Activated CD8-positive, alpha-beta memory T cell treated with anti-CD3 and anti-CD28 coated beads, Interleukin-2, amount 50 U/mL, for 1 hour (primary cell): Measurements from ENCODE around the gene MECP2.
"Not testable (repeated sequence)": the region's sequence is repeated elsewhere in the genome, so short reads cannot be mapped to it uniquely, and the experiment has no call there.

Experiments used
- DNase-seq: peaks from one replicate; pipeline ENCODE4 v3.0.0-alpha.2; 2020; ENCODE audit errors: extremely low read depth

MECP2 gene

DNA sequence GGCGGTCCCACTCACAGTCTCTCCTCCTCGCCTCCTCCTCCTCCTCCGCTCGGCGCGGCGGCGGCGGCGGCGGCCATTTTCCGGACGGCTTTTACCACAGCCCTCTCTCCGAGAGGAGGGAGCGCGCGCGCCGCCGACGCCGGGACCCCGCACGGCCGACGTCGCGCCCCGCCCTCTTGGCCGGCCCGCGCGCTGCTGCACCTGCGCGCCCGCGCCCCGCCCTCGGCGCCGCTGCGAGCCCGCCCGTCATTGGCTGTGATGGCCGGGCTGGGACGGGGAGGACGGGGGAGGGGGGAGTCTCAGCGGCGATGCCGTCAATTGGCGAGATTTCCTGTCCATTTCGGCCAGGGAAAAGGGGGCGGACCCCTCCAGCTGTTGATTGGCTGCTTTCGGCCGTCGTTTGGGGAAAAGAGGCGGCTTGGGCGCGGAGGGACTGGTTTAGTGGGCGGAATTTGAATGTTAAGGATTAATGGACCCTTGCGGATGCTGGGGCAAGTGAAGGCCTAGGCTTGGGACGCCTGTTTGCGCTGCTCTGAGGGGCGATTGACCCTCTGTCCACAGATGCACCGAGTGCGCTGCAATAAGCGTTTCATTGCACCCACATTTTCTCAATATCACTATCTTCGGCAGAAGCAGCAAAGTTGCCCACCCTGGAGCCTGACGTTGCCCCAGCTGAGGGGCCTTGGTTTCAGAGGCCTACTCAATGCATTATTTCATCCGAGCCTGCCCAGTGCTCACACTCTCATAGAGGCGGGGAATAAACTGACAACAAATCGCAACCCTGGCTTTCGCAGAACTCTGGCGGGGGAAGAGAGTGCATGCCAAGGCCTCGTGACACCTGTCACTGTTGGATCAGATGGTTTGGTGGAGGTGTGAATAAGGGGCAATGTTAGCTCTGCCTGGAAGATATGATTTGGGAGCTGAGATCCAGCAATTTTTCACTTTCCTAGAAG, at the start of gene MECP2:
MECP2 (minus strand) TSS at position 129 of the 953 bp plus-strand sequence.
- DNase-seq = peak; percentile 64

GRCh38 chrX:154144010-154144409, 46.5 kb upstream of the MECP2 start, which contains the start of gene OPN1LW:
Gene OPN1LW (plus strand): TSS chrX:154144243. CDS start chrX:154144284, 41 bp downstream.
- not testable (repeated sequence) for DNase-seq

DNA sequence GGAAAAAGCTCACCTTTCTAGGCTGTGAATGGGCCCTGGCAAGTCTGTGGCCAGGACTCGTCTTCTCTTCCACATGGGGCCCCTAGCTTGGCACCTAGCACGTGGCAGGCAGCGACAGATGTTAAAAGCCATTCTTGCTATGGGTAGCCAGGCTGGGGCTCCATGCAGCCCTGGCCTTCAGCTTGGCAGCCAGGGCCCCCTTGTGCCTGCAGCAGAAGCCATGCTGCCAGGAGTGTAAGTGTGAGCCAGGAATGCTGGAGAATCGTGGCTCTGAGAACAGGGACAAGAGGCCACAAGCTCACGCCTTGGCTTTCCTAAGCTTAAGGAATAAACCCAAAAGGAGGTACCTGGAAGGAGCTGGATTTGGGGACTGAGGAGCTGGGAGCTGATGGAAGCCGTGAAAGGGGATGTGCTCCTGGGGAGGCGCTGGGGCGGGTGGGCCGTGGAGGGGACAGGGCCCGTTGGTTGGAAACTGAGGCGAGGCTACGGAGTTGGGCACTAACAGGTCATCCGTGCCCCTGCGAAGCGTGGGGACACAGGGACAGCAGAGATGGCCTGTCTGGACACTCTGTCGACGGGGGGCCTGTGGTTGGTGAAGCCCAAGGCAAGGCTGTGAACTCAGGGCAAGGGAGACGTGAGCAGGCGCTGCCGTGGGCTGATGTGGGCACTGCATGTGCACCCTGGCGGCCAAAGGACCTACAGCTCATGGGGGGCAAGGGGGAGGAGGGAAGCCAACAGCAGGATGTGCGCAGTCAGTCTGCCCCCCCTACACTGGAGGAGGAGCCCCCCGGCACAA, 45.6 kb upstream of the MECP2 start:
- no peak for DNase-seq

DNA sequence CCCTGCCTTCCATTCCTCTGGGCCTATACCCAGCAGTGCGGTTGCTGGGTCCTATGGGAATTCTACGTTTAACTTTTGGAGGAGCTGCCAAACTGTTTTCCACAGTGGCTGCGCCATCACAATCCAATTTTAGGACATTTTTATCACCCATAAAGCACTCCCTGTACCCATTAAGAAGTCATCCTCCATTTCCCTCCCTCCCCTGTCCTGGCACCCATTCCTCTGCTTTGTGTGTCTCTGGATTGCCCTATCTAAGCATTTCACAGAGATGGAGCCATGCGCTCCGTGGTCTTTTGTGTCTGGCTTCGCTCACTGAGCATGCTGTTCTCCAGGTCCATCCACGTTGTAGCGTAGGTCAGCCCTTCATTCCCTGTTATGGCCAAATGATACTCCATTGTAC, 44.9 kb upstream of the MECP2 start:
- no peak for DNase-seq

DNA sequence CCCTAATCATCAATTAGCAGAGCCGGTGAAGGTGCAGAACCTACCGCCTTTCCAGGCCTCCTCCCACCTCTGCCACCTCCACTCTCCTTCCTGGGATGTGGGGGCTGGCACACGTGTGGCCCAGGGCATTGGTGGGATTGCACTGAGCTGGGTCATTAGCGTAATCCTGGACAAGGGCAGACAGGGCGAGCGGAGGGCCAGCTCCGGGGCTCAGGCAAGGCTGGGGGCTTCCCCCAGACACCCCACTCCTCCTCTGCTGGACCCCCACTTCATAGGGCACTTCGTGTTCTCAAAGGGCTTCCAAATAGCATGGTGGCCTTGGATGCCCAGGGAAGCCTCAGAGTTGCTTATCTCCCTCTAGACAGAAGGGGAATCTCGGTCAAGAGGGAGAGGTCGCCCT, 43.2 kb upstream of the MECP2 start:
- no peak for DNase-seq

DNA sequence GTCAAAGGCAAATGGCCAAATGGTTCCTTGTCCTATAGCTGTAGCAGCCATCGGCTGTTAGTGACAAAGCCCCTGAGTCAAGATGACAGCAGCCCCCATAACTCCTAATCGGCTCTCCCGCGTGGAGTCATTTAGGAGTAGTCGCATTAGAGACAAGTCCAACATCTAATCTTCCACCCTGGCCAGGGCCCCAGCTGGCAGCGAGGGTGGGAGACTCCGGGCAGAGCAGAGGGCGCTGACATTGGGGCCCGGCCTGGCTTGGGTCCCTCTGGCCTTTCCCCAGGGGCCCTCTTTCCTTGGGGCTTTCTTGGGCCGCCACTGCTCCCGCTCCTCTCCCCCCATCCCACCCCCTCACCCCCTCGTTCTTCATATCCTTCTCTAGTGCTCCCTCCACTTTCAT, 42.7 kb upstream of the MECP2 start:
- no peak for DNase-seq

DNA sequence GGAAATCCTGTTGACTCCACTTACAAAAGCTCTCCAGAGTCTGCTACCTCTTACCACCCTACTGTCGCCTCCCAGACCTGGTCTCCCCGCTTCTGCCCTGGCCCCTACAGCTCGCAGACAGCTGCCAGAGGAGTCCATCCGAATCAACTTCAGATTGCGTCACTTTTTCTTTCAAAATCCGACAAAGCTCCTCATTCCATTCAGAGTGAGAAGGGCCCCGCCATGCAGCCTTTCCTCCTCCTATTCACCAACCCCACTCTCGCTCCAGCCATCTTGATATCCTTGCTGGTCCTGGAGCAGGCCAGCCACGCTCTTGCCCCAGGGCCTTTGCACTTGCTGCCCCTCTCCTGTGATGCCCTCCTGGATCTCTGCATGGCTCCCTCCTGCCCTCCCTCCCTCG, 41.3 kb upstream of the MECP2 start:
- DNase-seq = no peak

DNA sequence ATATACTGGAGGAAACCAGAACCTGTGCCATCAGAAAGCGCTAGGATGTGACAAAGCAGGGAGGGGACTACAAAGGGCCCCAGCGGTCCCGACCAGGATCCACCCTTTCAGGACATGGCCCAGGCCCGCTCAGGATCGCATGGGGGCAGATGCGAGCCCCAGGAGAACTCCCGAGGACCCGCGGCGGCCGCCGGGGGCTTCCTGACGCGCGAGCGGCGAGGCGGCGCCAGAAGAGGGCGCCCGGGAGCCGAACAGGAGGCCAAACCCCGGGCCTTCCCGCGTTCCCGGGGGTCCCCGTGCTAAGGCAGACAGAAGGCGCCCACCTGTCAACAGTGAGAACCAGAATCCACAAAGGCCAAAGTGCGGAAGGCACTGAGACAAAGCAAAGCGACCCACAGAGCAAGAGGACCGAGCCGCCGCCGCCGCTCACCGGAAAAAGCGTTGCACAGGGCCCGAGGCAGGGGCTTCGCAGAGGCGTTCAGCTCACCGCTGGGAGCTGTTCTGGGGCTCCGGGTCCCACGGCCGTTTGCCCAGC, 39.2 kb upstream of the MECP2 start:
- no peak for DNase-seq

- DNase-seq = no peak
These were observed 38.1 kb upstream of the MECP2 start for GRCh38 chrX:154135458-154136229.

DNA sequence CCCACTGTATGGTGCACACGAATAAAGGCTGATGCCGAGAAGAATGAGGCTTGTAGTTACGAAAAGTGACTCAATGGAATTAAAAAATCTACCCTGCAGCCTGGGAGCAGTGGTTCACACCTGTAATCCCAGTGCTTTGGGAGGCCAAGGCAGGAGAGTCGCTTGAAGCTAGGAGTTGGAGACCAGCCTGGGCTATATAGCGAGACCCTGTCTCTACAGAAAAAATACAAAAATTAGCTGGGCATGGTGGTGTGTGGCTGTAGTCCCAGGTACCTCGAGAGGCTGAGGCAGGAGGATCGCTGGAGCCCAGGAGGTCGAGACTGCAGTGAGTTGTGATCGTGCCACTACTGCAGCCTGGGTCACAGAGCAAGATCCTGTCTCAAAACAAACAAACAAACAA, 34.8 kb upstream of the MECP2 start:
- no peak for DNase-seq

GRCh38 chrX:154131955-154132354, 34.4 kb upstream of the MECP2 start:
- no peak for DNase-seq

GRCh38 chrX:154126101-154126500, 28.6 kb upstream of the MECP2 start:
- no peak for DNase-seq

DNA sequence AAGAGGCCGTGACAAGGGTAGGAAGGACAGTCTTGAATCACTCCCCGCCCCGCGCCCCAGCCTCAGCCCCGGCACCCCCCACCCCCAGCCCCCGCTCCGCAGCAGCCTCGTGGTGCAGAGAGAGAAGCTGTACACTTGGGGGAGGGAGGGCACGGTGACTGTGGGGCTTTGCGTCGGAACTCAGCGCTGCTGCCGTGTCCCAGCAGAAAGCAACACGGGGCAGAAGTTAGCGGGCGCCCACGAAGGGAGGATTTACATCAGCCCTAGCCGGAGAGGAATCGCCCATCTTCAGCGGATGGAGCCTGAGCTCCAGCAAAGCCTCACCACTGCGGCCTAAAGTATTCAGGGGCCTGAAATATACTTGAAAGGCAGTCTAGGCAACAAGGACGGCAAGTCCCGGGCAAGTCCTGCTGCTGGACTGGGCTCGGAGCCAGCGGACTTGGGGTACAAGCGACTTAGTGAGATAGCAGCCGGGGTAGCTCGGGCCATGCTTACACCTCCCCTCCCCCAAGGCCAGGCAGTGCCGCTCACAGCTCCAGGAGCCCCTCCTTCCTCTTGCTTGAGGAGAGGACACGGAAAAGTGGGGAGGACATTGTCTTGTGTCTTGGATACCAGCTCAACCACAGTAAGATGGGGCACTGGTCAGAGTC, 28.0 kb upstream of the MECP2 start:
- no peak for DNase-seq

DNA sequence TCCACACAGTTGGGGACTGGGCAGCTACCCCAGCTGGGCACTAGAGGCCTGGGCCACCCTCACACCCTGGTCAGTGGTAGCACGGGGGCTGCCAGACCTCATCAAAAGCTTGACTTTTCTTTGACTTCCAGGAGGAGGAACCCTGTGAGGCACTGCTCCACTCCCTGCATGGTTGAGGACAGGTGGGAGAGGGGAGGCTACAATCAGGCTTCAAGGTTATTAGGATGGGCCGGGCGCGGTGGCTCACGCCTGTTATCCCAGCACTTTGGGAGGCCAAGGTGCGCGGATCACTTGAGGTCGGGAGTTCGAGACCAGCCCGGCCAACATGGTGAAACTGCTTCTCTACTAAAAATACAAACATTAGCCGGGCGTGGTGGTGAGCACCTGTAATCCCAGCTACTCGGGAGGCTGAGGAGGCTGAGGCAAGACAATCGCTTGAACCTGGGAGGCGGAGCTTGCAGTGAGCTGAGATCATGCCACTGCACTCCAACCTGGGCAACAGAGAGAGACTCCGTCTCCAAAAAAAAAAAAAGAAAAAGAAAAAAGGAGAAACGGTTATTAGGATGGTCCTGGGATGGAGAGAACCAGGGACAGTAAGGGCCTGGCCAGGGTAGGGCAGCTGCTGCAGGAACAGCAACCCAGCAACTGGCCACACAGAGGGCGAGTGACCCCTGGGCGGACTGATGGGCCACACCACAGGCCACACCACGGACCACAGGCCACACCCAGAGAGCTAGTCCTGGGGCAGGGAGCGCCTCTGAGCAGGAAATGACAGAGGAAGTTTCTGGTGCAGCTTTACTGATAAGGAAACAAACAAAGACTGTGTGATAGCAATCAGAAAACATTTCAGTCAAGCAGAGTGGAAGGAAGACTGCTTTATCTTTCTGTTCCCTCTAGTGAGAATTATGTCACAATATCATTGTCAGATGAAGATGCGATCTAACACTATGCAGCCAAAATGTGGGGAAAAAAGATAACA, 26.0 kb upstream of the MECP2 start:
- DNase-seq = no peak

- DNase-seq = no peak
These were observed 24.4 kb upstream of the MECP2 start for GRCh38 chrX:154121961-154122360.

- no peak for DNase-seq
These were observed 23.7 kb upstream of the MECP2 start for GRCh38 chrX:154121207-154121606.

GRCh38 chrX:154120567-154120966, 23.1 kb upstream of the MECP2 start:
- DNase-seq = no peak

DNA sequence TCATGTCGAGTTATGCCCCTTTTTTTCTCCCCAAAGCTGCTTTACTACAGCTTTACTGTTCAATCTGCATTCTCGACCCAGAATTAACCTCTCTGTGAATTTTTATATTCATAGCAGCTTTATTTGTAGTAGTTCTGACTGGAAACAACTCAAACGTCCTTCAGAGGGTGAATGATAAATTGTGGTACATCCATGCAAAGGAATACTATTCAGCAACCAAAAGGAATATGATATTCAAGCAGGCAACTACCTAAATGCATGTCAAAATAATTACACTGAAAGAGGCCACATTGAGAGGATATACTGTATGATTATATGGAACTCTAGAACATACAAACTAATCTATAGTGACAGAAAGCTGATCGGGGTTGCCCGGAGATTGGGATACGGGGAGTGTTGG, 20.0 kb upstream of the MECP2 start:
- no peak for DNase-seq

DNA sequence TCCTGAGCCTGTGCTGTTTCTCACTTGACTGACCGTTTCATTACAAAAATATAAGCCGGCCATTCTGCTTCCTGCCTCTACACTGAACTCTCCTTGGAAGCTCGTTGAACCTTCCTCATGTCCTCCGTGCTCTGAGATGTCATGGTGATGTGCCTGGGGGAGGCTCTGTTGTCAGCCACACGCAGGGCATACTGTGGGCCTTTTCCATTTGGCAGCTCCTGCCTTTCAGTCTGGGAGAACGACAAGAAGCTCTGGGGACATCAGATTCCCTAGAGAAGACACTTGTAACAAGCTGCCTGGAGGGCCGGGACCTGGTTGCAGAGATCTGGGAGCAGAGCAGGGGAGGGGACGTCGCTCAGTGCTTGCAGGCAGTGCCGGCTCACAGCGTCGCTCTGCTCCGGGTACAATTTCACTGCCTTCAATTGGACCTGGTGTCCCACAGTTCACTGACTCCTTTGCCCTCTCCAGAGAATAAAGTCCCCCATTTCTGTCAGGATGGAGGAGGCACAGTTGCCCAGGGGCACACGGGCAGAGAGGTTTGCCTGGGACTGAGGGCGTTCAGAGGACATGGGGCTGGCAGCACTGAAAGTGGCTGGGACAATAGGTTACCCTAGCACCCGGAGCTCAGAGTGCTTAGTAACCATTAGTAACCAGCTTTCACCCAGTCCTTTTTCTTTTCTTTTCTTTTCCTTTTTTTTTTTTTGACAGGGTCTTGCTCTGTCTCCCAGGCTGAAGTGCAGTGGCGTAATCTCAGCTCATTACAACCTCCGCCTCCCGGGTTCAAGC, 19.1 kb upstream of the MECP2 start:
- DNase-seq = no peak
